HepG2 (cell line): ENCODE measurements around the gene SLC2A10.

Source experiments
- ETV6 ChIP-seq: sonication (generic); formaldehyde crosslinking; conservative IDR thresholded peaks from 2 replicates; pipeline ENCODE4 v1.4.0; 2020; ENCODE audit warnings: missing genetic modification reagents
- GABPA ChIP-seq, 2 experiments: IDR thresholded peaks; 2 replicates each; pipeline ENCODE4 v1.6.1; 2011 to 2016; ENCODE audit warnings: low read depth in 2 of 2, low read length in 1 of 2, missing biosample characterization in 1 of 2, missing genetic modification characterization in 1 of 2
- SALL2 ChIP-seq: sonication (generic); formaldehyde crosslinking; IDR thresholded peaks from 2 replicates; pipeline ENCODE4 v1.8.1; 2023; ENCODE audit warnings: mild to moderate bottlenecking, missing genetic modification reagents, inconsistent platforms
- TF ChIP-seq, protein P1 (sequence below): sonication (generic); formaldehyde crosslinking; IDR thresholded peaks from 2 replicates; pipeline ENCODE4 v1.5.0; 2020; ENCODE audit warnings: mild to moderate bottlenecking, missing genetic modification reagents
- TF ChIP-seq, protein P2 (sequence below): sonication (generic); formaldehyde crosslinking; IDR thresholded peaks from 2 replicates; pipeline ENCODE4 v1.5.0; 2020; ENCODE audit warnings: missing genetic modification reagents
- TF ChIP-seq, protein P3 (sequence below): sonication (generic); formaldehyde crosslinking; conservative IDR thresholded peaks from 2 replicates; pipeline ENCODE4 v1.4.0; 2020; ENCODE audit warnings: missing genetic modification reagents
- TF ChIP-seq, protein P4 (sequence below): sonication (generic); formaldehyde crosslinking; IDR thresholded peaks from 2 replicates; pipeline ENCODE4 v1.4.0; 2020; ENCODE audit warnings: missing genetic modification reagents, borderline replicate concordance

DNA sequence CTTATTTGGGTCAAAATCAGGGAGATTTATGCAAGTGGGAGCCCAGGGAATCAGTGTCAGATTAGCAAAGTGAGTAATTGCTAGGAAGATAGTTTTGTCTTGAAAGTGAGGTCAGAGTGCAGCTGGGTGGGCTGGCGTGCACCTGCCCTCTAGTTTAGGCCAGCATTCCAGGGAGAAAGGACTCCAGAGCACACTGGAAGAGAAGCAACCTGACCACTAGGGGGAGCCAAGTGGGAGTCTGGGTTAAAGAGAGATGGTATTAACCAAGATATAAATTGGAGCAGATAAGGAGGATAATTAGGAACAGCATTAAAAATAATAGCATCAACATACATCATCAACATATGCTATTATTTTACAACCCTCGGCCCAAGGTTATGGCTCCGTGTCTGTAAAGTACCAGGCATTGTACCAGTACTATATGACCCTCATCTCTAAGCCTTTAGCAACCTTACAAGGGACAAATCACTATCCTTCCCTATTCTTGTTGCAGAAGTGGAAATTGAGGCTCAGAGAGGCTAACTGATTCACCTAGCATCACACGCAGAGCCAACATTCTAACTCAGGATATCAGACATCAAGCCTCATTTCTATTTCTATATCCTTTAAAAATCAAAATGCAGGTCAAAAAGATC is 57.8 kb downstream of the SLC2A10 start:
- TF ChIP-seq, protein P1, sequence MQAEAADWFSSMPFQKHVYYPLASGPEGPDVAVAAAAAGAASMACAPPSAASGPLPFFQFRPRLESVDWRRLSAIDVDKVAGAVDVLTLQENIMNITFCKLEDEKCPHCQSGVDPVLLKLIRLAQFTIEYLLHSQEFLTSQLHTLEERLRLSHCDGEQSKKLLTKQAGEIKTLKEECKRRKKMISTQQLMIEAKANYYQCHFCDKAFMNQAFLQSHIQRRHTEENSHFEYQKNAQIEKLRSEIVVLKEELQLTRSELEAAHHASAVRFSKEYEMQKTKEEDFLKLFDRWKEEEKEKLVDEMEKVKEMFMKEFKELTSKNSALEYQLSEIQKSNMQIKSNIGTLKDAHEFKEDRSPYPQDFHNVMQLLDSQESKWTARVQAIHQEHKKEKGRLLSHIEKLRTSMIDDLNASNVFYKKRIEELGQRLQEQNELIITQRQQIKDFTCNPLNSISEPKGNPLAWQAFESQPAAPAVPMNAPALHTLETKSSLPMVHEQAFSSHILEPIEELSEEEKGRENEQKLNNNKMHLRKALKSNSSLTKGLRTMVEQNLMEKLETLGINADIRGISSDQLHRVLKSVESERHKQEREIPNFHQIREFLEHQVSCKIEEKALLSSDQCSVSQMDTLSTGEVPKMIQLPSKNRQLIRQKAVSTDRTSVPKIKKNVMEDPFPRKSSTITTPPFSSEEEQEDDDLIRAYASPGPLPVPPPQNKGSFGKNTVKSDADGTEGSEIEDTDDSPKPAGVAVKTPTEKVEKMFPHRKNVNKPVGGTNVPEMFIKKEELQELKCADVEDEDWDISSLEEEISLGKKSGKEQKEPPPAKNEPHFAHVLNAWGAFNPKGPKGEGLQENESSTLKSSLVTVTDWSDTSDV (CRISPR knock-in tag), result no peak
- TF ChIP-seq ETV6 (CRISPR knock-in tag), result no peak
- TF ChIP-seq, protein P2, sequence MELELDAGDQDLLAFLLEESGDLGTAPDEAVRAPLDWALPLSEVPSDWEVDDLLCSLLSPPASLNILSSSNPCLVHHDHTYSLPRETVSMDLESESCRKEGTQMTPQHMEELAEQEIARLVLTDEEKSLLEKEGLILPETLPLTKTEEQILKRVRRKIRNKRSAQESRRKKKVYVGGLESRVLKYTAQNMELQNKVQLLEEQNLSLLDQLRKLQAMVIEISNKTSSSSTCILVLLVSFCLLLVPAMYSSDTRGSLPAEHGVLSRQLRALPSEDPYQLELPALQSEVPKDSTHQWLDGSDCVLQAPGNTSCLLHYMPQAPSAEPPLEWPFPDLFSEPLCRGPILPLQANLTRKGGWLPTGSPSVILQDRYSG (CRISPR knock-in tag), result no peak
- TF ChIP-seq, protein P3, sequence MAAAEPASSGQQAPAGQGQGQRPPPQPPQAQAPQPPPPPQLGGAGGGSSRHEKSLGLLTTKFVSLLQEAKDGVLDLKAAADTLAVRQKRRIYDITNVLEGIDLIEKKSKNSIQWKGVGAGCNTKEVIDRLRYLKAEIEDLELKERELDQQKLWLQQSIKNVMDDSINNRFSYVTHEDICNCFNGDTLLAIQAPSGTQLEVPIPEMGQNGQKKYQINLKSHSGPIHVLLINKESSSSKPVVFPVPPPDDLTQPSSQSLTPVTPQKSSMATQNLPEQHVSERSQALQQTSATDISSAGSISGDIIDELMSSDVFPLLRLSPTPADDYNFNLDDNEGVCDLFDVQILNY, result no peak
- no peak for TF ChIP-seq GABPA (IDR thresholded peaks at IDR 0.05; ENCODE audit: low read depth, low read length)
- TF ChIP-seq GABPA (CRISPR knock-in tag; IDR thresholded peaks at IDR 0.05; ENCODE audit: low read depth), result no peak
- TF ChIP-seq, protein P4, sequence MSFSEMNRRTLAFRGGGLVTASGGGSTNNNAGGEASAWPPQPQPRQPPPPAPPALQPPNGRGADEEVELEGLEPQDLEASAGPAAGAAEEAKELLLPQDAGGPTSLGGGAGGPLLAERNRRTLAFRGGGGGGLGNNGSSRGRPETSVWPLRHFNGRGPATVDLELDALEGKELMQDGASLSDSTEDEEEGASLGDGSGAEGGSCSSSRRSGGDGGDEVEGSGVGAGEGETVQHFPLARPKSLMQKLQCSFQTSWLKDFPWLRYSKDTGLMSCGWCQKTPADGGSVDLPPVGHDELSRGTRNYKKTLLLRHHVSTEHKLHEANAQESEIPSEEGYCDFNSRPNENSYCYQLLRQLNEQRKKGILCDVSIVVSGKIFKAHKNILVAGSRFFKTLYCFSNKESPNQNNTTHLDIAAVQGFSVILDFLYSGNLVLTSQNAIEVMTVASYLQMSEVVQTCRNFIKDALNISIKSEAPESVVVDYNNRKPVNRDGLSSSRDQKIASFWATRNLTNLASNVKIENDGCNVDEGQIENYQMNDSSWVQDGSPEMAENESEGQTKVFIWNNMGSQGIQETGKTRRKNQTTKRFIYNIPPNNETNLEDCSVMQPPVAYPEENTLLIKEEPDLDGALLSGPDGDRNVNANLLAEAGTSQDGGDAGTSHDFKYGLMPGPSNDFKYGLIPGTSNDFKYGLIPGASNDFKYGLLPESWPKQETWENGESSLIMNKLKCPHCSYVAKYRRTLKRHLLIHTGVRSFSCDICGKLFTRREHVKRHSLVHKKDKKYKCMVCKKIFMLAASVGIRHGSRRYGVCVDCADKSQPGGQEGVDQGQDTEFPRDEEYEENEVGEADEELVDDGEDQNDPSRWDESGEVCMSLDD (CRISPR knock-in tag), result no peak
- no peak for TF ChIP-seq SALL2 (CRISPR knock-in tag)
